GM10248 (cell line): ENCODE results near the gene HYOU1.

Experiments used
- CTCF ChIA-PET: fragments of 300-600 bp; sonication (Branson Sonifier 250); formaldehyde crosslinking; extraction: SDS; loops from one replicate; lab custom pipeline; 2021; ENCODE audit warnings: antibody characterized with exemption; lab: Yijun Ruan, JAX
- POLR2A ChIA-PET: fragments of 350-650 bp; sonication (Branson Sonifier 250); formaldehyde crosslinking; extraction: SDS; loops from one replicate; lab custom pipeline; 2020; ENCODE audit warnings: antibody characterized with exemption; lab: Yijun Ruan, JAX
- DNase-seq: peaks from one replicate; pipeline ENCODE4 v3.0.0; 2012; ENCODE audit errors: extremely low spot score
- TF ChIP-seq, protein P1 (sequence below): IDR thresholded peaks from 2 replicates; pipeline ENCODE4 v1.5.1; 2012; ENCODE audit warnings: mild to moderate bottlenecking, low read depth; ENCODE audit errors: extremely low read depth, missing control alignments, control extremely low read depth

Gene HYOU1

DNA sequence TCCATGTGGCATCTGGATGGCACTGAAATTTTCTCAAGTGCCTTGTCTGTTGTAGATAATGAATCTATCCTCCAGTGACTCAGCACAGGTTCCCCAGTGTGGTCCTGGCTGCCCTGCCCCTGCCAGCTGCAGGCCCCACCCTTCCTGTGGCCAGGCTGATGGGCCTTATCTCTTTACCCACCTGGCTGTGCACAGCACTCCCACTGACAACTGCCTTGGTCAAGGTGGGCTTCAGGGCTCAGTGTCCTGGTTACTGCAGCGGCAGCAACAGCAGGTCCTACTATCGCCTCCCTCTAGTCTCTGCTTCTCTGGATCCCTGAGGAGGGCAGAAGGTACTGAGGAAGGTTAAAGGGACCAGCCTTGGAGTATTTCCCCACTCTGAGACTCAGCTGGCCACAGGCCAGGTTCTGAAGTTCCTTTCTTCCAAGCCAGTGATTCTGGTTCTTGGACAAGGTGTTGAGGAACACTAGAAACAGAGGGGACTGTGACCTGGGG lies 30.8 kb upstream of the HYOU1 start:
- CTCF ChIA-PET: interaction anchor here (1.1 kb wide), 1 partner anchor 20 kb away, joined by 3 read pairs; the partner anchor contains the start of gene VPS11
- POLR2A ChIA-PET: no interaction called here
- TF ChIP-seq, protein P1, sequence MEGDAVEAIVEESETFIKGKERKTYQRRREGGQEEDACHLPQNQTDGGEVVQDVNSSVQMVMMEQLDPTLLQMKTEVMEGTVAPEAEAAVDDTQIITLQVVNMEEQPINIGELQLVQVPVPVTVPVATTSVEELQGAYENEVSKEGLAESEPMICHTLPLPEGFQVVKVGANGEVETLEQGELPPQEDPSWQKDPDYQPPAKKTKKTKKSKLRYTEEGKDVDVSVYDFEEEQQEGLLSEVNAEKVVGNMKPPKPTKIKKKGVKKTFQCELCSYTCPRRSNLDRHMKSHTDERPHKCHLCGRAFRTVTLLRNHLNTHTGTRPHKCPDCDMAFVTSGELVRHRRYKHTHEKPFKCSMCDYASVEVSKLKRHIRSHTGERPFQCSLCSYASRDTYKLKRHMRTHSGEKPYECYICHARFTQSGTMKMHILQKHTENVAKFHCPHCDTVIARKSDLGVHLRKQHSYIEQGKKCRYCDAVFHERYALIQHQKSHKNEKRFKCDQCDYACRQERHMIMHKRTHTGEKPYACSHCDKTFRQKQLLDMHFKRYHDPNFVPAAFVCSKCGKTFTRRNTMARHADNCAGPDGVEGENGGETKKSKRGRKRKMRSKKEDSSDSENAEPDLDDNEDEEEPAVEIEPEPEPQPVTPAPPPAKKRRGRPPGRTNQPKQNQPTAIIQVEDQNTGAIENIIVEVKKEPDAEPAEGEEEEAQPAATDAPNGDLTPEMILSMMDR: no peak

DNA sequence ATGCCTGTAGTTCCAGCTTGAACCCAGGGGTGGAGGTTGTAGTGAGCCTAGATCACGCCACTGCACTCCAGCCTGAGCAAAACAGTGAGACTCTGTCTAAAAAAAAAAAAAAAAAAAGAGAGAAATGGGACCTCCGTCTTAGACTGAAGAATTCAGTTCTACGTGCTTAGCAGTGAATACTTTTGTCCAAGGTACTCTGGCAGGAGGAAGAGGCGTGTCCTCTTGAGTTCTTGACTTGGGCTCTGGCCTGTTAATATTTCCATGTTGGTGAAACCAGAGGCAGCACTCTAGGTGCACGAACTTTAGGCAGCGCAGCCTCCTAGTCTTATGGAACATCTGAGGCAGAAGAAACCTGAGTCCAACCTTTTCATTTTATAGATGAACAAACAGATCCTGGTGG lies 30.1 kb upstream of the HYOU1 start:
- POLR2A ChIA-PET: no interaction called here
- DNase-seq: no peak
- TF ChIP-seq, protein P1: no peak
- CTCF ChIA-PET: interaction anchor here (1.0 to 1.6 kb wide), 4 partner anchors 8 to 39 kb away, joined by 3 to 5 read pairs (median 4); a partner anchor contains a TSS

More for the DNA sequence above, 30.8 kb upstream of the HYOU1 start:
- DNase-seq: no peak

DNA sequence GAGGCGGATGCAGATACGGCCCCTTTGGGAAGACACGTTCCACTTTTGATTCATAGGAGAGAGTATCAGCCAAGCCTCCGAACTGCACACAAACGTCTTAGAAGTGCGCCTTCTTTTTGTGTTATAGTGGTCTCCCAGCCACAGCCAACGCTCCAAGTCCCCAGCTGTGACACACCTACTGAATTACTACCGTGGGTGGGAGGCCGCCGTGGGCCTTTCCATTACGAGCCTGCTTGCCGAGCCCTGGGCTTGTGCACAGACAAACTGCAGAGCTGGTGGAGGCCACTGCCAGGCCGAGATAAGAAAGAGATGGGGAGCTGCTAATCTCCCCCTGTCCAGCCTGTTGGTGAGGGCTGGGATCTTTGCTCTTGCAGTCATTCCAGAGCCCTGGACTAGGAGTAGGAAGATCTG lies 28.4 kb upstream of the HYOU1 start:
- POLR2A ChIA-PET: interaction anchor here (0.6 to 5.5 kb wide), 14 partner anchors 7 to 1758 kb away, joined by 3 to 76 read pairs (median 8); partner anchors contain the start of genes HINFP, HYOU1 and VPS11
- CTCF ChIA-PET: interaction anchor here (0.8 to 1.6 kb wide), 5 partner anchors 9 to 18 kb away, joined by 3 to 7 read pairs (median 4); partner anchors contain the start of genes DPAGT1 and VPS11
- TF ChIP-seq, protein P1: no peak
- peak; percentile 34 for DNase-seq

DNA sequence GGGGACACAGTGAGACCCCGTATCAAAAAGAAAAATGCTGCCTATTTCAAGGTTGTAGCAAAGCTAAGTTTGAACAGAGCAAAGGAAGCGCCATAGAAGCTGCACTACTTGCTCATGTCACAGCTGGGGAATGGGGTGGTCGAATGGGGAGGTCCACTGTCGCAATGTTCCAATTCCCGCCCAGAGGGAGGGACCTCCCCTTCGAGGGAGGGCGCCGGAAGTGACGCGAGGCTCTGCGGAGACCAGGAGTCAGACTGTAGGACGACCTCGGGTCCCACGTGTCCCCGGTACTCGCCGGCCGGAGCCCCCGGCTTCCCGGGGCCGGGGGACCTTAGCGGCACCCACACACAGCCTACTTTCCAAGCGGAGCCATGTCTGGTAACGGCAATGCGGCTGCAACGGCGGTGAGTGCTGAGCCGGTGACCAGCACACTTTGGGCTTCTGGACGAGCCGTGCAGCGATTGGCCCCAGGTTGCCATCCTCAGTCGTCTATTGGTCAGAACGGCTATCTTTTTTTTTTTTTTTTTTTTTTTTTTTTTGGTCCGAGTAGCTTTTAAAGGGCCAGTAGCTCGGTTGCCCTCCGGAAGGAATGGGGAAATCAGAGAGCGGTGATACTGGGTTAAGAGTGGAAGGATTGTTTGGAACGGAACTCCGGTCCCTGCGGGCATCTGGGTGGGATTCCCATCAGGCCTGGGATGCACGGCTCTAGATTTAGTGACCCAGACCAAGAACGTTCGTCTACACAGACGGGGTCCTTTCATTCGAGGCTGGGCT lies 27.8 kb upstream of the HYOU1 start, which contains the start of gene HMBS:
HMBS (plus strand) TSS at position 219 of the 774 bp plus-strand sequence; CDS start at position 372, 153 bp downstream.
- TF ChIP-seq, protein P1: no peak
- peak; percentile 92 for DNase-seq
- CTCF ChIA-PET: interaction anchor here (0.8 to 1.3 kb wide), 5 partner anchors 10 to 121 kb away, joined by 3 to 7 read pairs (median 4); partner anchors contain the start of genes CBL and DPAGT1
- POLR2A ChIA-PET: interaction anchor here (0.6 to 5.5 kb wide), 14 partner anchors 8 to 1524 kb away, joined by 3 to 76 read pairs (median 8); partner anchors contain the start of genes HINFP, HYOU1 and VPS11

DNA sequence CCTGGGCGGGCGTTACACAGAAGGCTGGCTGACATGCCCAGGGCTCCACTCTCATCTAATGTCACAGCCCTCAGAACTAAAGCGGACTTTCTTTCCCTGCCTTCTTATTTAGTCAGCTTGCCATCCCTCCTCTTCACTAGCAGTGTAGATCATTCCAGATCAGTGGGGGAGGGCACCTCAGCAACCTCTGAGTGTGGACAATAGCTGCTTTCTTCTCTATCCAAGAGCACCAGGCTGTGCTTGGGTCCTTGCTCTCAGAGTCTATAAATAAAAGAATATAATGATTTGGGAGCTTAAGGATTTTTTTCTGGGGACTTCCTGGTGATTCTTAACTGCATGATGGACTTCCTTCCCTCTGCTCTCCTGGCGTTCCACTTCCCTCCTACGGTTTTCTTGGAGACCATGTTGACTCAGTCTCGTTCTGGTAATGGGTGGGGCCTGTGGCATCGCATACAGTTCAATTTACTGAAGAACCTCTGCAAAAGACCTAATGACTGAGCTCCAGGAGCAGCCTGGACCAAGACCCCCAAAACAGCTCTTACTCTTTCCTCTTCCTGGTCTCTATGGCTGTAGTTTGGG lies 24.8 kb upstream of the HYOU1 start:
- no peak for DNase-seq
- ChIA-PET POLR2A (interaction anchor here (1.0 to 5.5 kb wide), 2 partner anchors 13 to 14 kb away, joined by 4 to 76 read pairs; partner anchors contain the start of gene VPS11), CTCF (interaction anchor here (0.9 to 2.0 kb wide), 4 partner anchors 10 to 25 kb away, joined by 3 to 5 read pairs (median 4); partner anchors contain the start of gene VPS11)
- TF ChIP-seq, protein P1: no peak
